ENCODE measurements around the gene GLB1L2. TPM values are rescaled to one million over a fixed set of nuclear protein-coding genes. Genes with fewer than 3 reads are reported as not detected.

The GLB1L2 gene
- total and polyA plus RNA-seq, 2 of the 4 experiments (the other 2 are of a cell fraction), result under 0.01 to 0.26 TPM

- Histone ChIP-seq H2BK5ac (ENCODE audit: low read depth, low read length, poor library complexity, severe bottlenecking) (no peak overlapping the region), H2AK9ac (replicated peaks; ENCODE audit: low read depth, low read length, poor library complexity) (peak overlapping the region; percentile 16), H3K56ac (ENCODE audit: extremely low read depth, insufficient read depth, low read length) (no peak overlapping the region), H3K9ac (ENCODE audit: low read depth, low read length) (no peak overlapping the region), H3K4me1 (ENCODE audit: control insufficient read depth, insufficient read depth, low read length) (no peaks in the 10 kb centered on the region), H4K8ac (ENCODE audit: low read depth in 2 of 2, low read length in 2 of 2) (no peak overlapping the region), H2AK5ac (ENCODE audit: low read depth, low read length) (no peak overlapping the region), H3K4me3 (ENCODE audit: insufficient read depth, low read depth, low read length) (no peak overlapping the region), H4K5ac (ENCODE audit: low read depth, low read length) (no peak overlapping the region), H3K27me3 (ENCODE audit: control insufficient read depth, insufficient read depth, low read length) (no peaks in the 10 kb centered on the region), H3K4me2 (ENCODE audit: low read depth, low read length) (no peak overlapping the region), H3K79me1 (ENCODE audit: low read depth in 1 of 2, low read length in 2 of 2) (no peaks in the 10 kb centered on the region), H2BK20ac (ENCODE audit: low read depth, low read length) (no peak overlapping the region), H2BK120ac (ENCODE audit: low read depth, low read length) (no peak overlapping the region), H3K18ac (ENCODE audit: low read depth, low read length) (no peak overlapping the region), H3K4ac (ENCODE audit: low read depth, low read length) (no peak overlapping the region), H3K14ac (replicated peaks; ENCODE audit: low read depth, low read length) (no peak overlapping the region), H4K20me1 (ENCODE audit: insufficient read depth, low read length) (no peaks in the 10 kb centered on the region), H3K27ac (ENCODE audit: insufficient read depth, low read length) (no peak overlapping the region), H4K91ac (ENCODE audit: insufficient read depth, low read depth, low read length) (no peak overlapping the region), H3K36me3 (ENCODE audit: control insufficient read depth, insufficient read depth, low read length) (no peaks in the 10 kb centered on the region), H3K9me1 (ENCODE audit: insufficient read depth, low read length) (no peaks in the 10 kb centered on the region), H3K9me3 (ENCODE audit: control insufficient read depth, insufficient read depth, low read length) (peaks cover 51% of the 10 kb centered on the region), H3K23ac (ENCODE audit: low read depth, low read length) (no peak overlapping the region), H2AFZ (replicated peaks; ENCODE audit: low read length, poor library complexity) (no peak overlapping the region), H2BK15ac (ENCODE audit: low read depth, low read length) (no peak overlapping the region)
- ChIA-PET CTCF (no interaction called here), POLR2A (ENCODE audit: unreplicated experiment) (no interaction called here)
- intact Hi-C loops (cut with micrococcal nuclease) (no loop called here), dilution Hi-C loops (cut with HindIII; ENCODE audit: low sequenced_read_pairs, unreplicated experiment) (no loop called here), in situ Hi-C loops (cut with MboI; ENCODE audit: low sequenced_read_pairs) (no loop called here)
- DNase-seq, result no peak
- no peak for ATAC-seq (ENCODE audit: low read depth)
- TF ChIP-seq USF2 (IDR thresholded peaks at IDR 0.05; ENCODE audit: low read depth, low read length) (no peak), BHLHE40 (IDR thresholded peaks at IDR 0.05; ENCODE audit: low read depth, low read length) (no peak), MAFK (IDR thresholded peaks at IDR 0.05; ENCODE audit: low read depth, low read length) (no peak), RCOR1 (IDR thresholded peaks at IDR 0.05; ENCODE audit: insufficient replicate concordance, low read length) (no peak), RFX5 (IDR thresholded peaks at IDR 0.05; ENCODE audit: low read depth, low read length) (no peak), ELK1 (IDR thresholded peaks at IDR 0.05; ENCODE audit: borderline replicate concordance, low read depth, low read length) (no peak), CEBPB (IDR thresholded peaks at IDR 0.05; ENCODE audit: low read depth, low read length) (no peak), POLR2A (IDR thresholded peaks at IDR 0.05; ENCODE audit: low read depth, low read length) (no peak), CHD1 (IDR thresholded peaks at IDR 0.05; ENCODE audit: low read depth, low read length) (no peak), CTCF (conservative IDR thresholded peaks at IDR 0.05; ENCODE audit: low read depth, low read length) (no peak), MAZ (IDR thresholded peaks at IDR 0.05; ENCODE audit: borderline replicate concordance, low read depth, low read length) (no peak), SMC3 (IDR thresholded peaks at IDR 0.05; ENCODE audit: low read depth, low read length) (no peak), MXI1 (IDR thresholded peaks at IDR 0.05; ENCODE audit: borderline replicate concordance, low read depth, low read length) (no peak), RAD21 (IDR thresholded peaks at IDR 0.05; ENCODE audit: low read length) (no peak), FOS (IDR thresholded peaks at IDR 0.05; ENCODE audit: low read depth, low read length) (no peak), NFE2L2 (IDR thresholded peaks at IDR 0.05; ENCODE audit: low read depth, low read length) (no peak)
- WGBS, 2 experiments (ENCODE audit: extremely low coverage in 2 of 2, insufficient read length in 1 of 2), result 91% methylated on average over 31 of the region's 78 CpGs; no CpG with 5 or more reads in 1 of the 2 experiments
- BruUV-seq (replicated peaks), result no TSS peak
Measured at GRCh38 chr11:134383576-134384221, 51.9 kb downstream of the GLB1L2 start.
